GM19452 (cell line): ENCODE results near the gene EBF3.

ENCODE experiments used
- ATAC-seq: cut with Tn5 transposase; IDR thresholded peaks from one replicate; pipeline ENCODE4 v1.9.1; 2021; ENCODE audit not compliant: unreplicated experiment

The EBF3 gene, protein sequence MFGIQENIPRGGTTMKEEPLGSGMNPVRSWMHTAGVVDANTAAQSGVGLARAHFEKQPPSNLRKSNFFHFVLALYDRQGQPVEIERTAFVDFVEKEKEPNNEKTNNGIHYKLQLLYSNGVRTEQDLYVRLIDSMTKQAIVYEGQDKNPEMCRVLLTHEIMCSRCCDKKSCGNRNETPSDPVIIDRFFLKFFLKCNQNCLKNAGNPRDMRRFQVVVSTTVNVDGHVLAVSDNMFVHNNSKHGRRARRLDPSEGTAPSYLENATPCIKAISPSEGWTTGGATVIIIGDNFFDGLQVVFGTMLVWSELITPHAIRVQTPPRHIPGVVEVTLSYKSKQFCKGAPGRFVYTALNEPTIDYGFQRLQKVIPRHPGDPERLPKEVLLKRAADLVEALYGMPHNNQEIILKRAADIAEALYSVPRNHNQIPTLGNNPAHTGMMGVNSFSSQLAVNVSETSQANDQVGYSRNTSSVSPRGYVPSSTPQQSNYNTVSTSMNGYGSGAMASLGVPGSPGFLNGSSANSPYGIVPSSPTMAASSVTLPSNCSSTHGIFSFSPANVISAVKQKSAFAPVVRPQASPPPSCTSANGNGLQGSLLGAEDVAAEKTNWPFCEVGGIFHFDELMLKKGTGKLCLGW

DNA sequence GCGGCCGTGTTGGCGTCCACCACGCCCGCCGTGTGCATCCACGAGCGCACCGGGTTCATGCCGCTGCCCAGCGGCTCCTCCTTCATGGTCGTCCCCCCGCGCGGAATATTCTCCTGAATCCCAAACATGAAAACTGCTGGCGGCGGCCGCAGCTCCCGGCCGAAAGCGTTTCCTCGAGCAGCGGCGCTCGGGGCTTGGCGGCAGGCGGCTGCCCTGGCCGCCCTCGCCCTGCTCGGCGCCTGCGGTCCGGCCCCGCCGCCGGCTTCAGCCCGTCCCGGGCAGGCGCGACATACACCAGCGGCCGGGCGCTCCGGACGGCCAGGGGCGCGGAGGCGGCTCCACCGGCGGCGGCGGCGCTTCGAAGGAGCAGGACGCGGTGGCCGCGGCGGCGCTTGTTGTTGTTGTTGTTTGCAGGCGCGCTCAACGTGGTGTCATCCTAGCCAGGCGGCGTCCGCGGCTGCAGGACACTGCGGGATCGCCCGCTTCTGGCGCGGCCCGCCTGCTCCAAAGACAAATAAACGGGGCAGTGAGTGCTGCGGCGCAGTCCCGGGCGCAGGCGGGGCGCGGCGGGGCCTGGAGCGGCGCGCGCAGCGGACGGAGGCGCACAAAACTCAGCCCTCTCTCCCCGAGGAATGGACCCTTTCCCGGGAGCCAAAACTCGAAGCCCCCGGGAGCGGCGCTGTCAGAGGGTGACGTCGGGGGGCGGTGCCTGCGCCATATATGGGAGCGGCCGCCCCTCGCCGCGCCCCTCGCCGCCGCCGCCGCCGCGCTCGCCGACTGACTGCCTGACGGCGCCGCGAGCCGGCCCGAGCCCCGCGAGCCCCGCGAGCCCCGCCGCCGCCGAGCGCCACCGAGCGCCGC is at the start of gene EBF3:
EBF3 (minus strand) TSS at position 634 of the 861 bp plus-strand sequence; CDS start at position 128, 506 bp downstream.
- no peak for ATAC-seq

DNA sequence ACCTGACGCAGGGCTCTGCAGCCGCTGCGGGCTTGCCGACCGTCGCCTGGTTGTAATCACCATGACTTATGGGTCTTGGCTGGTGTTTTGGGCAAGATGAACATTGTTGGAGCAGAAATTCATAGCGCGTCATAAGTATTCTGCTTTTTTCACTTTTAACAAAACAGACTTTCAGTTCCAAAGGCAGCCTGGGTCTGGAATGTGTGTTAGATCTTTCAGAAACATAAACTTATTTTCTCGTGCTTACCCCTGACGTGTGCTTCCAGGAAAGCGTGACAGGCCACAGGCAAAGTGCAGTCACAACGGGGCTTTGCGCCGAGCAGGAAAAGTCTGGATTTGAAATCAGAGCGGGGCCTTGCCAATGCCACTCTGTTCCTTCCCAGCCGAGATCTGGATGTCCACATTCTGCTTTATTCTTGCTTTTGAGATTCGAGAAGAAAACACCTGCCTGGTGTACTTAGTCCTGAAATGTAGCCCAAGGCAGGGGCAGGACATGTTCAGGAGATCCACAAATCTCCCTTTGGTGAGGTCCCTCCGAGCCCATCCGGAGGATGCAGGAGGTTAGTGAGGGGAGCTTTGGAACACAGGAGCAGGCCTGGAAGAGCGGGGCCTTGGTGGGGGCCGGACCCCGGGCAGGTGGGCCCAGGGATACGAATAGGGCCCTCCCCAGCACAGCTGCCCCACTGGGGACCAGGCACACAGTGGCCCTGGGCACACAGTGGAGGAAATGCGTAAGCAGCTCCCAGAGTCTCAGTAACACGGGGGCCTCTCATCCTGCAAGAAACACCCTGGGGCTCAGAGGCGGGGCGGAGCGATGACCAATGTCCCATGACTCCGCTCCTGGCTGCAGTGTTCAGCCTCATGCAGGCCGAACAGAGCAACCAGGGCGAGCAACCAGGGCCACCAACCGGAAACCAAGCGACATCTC is 49.5 kb upstream of the EBF3 start:
- ATAC-seq, result no peak

DNA sequence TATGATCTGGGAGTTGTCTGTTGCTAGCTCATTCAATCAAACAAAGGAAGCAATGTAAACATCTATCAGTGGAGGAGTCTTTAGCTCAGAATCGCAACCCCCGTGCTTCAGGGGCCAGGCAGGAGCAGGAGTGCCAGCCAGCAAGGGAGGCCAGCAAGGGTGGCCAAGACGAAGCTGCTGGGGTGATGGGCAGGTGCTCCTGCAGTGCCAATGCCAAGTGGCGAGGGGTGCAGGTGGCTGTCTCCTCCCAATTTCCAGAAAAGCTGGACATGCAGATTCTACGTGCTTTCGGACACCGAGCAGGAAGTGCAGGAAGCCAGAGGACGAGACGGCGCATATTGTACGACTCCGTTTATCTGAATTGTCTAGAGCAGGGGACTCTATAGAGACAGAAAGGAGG is 48.1 kb upstream of the EBF3 start:
- no peak for ATAC-seq

DNA sequence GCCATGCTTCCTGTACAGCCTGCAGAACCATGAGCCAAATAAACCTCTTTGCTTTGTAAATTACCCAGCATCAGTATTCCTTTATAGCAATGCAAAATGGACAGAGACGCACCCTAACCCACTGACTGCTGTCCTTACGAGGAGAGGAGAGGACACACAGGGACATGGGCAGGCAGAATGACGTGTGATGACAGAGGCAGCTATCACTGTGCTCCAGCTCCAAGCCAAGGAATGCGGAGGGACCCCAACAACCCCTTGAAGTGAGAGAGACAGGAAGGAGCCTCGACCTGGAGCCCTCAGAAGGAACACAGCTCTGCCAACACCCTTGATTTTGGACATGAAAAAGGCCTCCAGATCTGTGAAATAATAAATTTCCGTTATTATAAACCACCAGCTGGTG is 46.6 kb upstream of the EBF3 start:
- no peak for ATAC-seq

DNA sequence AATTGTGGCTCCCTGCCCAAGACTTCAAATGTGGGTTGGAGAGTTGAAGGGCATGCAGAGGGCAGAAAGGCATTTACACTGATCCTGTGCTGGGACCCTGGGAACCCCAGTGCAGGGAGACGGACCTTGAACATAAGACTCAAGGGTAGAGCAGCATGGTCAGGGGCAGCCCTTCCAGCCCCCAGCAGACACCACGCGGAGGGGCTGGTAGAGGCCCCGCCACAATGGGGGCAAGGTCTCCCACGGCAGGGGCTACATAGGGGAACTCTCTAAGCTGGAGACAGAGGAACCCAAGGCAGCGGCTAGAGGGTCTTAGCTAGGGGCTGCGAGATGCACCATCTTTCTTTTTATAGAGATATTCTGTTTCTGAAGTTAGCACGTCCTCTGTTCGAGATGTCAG is 45.2 kb upstream of the EBF3 start:
- ATAC-seq, result no peak

DNA sequence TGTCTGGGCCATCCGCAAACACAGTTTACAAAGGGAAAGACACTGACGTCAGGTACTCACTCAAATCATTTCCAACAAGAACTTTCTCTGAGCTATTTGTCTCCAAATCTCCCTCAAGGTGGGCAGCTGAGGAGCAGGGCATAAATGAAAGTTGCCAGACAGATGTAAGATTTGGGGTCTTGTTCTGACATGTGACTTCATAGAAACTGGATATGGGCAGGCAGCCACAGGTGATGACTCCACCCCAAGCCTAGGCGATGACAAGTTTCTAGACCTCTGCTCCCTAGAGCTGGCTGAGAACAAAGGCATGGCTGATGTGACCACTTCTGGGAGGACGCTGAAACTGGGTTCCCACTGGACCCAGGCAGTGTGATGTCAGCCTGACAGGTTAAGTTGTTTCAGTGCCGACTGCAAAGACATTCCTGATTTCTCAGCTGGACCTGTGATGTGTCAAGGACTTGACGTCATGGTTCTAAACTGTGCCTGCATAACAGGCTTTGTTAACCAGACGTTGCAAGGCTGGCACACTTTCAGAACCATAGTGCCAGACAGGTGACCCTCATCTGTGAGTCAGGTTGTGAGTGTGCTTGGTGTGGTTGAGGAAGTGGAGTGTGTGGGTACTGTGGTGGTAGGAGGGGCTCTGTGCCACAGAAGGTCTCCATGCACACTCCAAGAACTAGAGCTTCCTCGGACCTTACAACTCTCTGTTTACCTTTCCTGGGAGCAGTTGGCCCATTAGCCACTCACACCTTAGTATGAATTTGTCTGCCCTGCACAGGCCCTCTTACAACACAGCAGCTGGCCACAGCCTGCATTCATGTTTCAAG is 39.9 kb upstream of the EBF3 start:
- no peak for ATAC-seq

DNA sequence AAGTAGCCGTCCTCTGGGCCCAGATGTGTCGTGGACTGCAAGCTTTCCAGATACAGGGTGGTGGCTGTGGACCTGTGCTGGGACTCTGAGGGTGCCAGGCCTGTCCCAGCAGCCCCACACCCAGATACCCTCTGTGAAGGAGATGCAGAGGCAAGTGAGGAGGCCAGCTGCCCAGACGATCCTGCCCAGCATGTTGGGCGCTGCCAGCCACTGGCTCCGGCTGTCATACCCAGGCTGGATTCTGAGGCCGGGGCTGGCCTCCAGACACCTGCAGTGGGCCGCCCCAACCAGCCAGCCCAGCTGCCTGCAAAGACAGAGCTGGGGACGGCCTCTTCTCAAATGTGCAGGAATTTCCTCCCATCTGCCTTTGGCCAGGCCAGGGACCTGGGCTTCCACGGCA is 39.1 kb upstream of the EBF3 start:
- ATAC-seq, result no peak

DNA sequence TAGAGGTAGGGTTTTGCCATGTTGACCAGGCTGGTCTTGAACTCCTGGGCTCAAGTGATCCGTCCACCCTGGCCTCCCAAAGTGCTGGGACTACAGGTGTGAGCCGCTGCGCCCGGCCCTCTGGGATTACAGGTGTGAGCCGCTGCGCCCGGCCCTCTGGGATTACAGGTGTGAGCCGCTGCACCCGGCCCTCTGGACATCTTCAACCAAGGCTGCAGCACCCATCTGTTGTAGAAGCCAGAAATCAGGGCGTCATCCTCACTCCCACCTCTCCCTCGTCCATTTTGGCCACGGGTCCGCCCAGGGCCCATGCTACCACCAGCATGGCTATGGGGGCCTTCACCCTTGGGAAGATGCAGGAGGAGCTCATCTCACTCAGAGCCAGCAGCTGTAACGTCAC is 38.5 kb upstream of the EBF3 start:
- no peak for ATAC-seq

DNA sequence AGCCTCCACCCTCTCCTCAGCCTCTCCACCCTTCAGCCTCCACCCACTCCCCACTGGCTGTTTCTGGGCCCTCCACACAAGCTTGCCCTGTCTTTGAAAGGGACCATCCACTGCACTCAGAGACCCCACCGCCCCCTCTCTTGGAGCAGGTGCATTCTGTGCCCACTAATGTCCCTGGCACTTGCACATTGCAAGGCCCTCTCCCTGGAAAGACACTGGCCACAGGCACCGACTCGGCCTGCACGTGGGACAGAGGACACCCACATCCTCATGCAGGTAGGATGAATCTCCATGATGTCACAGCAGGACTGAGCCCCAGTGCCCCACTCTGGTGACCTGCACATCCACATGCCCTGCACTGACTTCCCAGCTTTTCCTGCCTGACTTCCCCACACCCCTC is 36.8 kb upstream of the EBF3 start:
- ATAC-seq, result no peak

DNA sequence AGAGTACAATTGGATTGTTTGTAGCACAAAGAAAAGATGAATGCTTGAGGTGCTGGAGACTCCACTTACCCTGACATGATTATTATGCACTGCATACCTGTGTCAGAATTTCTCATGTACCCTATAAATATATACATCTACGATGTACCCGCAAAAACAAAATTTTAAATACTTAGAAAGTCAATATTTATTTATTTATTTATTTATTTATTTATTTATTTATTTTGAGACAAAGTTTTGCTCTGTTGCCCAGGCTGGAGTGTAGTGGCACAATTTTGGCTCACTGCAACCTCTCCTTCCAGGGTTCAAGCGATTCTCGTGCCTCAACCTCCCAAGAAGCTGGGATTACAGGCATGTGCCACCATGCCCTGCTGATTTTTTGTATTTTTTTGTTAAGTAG is 35.1 kb upstream of the EBF3 start:
- no peak for ATAC-seq

DNA sequence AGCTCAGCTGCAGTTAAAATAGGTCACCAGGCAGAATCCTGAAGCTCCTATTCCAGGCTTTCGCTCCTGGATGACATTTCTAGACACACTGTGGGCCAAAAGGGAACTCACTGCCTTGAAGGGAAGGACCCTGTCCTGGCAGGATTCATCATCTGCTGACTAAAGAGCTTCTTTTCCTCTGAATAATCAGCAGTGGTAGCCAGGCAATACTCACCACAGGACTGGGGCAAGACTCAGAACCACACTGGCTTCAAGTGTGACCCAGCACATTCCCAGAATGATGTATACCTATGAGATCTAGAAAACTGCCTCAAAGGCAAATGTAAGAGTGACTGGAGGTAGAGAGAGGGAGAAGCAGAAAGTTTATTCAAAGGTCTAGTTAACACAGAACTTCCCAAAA is 29.5 kb upstream of the EBF3 start:
- ATAC-seq, result no peak

DNA sequence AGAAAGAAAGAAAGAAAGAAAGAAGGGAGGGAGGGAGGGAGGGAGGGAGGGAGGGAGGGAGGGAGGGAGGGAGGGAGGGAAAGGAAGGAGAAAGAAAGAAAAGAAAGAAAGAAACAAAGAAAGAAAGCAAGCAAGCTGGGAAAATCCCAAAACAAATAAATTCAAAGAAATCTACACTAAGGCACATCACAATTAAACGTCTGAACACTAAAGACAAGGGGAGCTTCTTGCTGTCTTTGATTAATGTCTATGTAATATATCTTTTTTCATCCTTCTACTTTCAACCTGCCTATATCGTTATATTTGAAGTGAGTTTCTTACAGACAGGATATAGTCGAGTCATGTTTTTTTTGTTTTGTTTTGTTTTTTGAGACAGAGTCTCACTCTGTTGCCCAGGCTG is 28.3 kb upstream of the EBF3 start:
- ATAC-seq, result no peak

DNA sequence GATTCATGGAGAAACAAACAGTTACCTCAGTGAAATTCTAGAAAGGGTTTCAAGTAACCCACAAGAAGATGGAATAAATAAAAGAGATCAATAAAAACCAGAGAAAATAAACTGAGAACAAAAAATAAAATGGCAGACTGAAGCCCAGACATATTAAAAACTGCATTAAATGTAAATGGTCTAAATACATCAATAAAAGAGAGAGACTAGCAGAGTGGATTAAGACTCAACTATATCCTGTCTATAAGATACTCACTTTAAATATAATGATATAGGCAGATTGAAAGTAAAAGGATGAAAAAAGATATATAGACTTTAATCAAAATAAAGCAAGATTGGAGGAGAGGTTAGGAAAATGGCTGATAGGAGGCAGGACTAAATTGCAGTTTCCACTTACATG is 18.8 kb upstream of the EBF3 start:
- no peak for ATAC-seq

DNA sequence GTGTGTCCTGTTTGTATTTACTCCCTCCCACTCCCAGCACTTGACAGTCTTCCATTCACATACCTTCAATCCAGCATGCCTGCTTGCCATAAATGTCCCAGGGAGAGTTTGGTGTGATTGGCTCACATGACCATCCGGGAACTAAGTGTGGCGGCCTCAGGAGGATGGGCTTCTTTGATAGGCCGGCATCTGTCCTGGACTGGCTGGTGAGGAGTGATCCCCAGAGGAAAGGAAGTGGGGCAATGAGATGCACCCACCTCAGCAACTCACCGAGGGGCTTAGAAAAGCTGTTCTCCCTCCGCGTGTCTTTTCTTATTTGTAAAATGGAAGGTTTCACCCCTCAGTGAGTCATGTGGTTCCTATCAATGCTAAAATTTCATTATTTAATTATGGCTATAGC is 14.9 kb upstream of the EBF3 start:
- no peak for ATAC-seq

DNA sequence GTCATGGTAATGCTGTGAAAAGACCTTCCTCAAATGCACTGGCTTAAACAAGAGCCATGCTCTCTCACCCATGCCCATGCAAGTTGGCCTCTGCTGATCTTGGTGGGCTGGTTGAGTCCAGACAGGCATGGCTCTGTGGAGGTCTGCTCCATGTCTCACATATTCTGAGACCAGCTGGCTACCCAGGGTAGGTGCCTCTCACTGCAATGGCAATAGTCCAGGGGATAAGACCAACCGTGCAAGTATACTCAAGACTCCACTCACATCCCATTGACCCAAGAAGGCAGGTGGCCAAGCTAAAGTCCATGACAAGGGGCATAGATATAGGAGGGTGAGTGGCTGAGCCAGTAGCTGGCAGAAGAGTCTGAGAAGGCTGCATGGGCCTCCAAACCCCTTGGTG is 14.2 kb upstream of the EBF3 start:
- ATAC-seq, result no peak

DNA sequence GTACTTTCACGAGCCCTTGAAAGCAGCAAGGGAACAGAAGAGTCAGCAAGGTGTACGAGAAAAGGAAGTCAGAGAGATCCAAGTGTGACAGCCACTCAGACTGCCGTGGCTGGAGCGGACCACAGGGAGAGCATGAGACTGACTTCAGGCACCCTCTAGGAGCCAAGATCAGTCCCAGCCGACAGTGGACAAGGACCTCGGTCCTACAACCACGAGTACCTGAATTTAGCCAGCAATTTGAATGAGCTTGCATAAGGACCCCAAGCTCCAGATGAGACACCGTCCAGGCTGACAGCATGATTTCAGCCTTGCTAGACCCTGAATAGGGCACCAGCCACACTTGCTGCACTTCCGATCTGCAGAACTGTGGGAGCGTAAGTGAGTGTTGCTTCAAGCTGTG is 13.7 kb upstream of the EBF3 start:
- no peak for ATAC-seq

DNA sequence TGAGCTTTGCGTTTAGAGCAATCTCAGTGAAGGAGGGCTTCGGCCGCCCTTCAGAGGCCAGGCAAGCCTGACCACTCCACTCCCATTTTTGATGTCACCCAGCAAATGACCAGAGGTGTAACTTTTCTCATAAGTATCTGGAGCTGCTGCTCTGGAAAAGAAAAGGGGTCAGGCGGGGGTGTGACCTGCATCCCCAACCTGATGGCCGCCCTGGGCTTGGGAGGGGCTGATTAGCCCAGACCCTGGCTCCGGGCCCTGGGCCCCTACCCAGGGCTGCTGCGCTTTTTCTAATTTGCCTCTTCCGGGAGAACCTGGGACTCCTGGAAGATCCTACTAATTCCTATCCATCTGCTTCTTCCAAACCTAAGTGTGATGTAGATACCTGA is 9.6 kb upstream of the EBF3 start:
- no peak for ATAC-seq

DNA sequence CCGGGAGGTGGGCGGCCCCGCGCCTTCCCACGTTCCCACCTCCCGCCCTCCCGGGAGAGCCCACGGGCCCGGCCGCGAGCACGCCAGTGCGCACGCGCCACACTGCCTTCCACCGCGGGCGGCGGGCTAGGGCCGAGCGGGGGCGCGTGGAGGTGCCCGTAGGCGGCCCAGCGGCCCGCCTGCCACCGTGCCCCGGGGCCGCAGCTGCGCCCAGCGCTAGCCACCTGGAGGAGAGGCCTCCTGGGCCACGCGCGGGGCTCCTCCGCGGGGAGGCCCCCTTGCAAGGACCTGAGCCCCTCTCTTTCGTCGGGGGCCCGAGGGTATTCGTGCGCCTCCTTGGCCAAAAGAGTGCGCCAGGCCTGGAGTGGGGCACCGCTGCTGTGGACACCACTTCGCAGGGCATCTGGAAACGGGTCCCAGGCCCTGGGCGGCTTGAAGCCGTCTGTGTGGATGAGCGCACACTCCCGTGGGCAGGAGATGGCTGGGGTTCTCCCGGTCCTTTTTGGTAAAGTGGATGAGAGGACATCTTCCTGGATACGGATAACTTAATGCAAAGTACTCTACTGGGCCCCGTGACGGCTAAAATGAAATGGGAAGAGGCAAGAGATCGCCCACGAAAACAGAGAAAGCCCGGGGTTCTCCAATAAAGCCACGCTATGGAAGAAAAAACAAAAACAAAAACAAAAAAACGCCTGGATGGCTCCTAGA is 9.0 kb upstream of the EBF3 start:
- no peak for ATAC-seq
